CD4-positive, alpha-beta T cell treated with Interleukin-6 for 4 hours (primary cell): Measurements from ENCODE around the gene GRID1.

Experiments used
- DNase-seq: peaks from one replicate; pipeline ENCODE4 v3.0.0-alpha.2; 2020; ENCODE audit warnings: mixed read lengths

Gene GRID1

GRCh38 chr10:86264481-86265231 lies 101.9 kb downstream of the GRID1 start:
- no peak for DNase-seq

GRCh38 chr10:86263907-86264306 lies 102.7 kb downstream of the GRID1 start:
- no peak for DNase-seq

- DNase-seq, result no peak
These were observed 103.4 kb downstream of the GRID1 start for GRCh38 chr10:86263209-86263608.

- no peak for DNase-seq
These were observed 103.9 kb downstream of the GRID1 start for GRCh38 chr10:86262688-86263181.

- no peak for DNase-seq
These were observed 104.5 kb downstream of the GRID1 start for GRCh38 chr10:86261941-86262687.

- DNase-seq, result no peak
These were observed 105.1 kb downstream of the GRID1 start for GRCh38 chr10:86261470-86261869.

- no peak for DNase-seq
These were observed 106.0 kb downstream of the GRID1 start for GRCh38 chr10:86260564-86260963.

GRCh38 chr10:86259901-86260562 lies 106.6 kb downstream of the GRID1 start:
- DNase-seq, result no peak

- DNase-seq, result no peak
These were observed 107.7 kb downstream of the GRID1 start for GRCh38 chr10:86258941-86259340.

- no peak for DNase-seq
These were observed 108.1 kb downstream of the GRID1 start for GRCh38 chr10:86258499-86258898.

- no peak for DNase-seq
These were observed 108.9 kb downstream of the GRID1 start for GRCh38 chr10:86257683-86258082.

GRCh38 chr10:86256690-86257315 lies 109.8 kb downstream of the GRID1 start:
- DNase-seq, result no peak

GRCh38 chr10:86255405-86256251 lies 111.0 kb downstream of the GRID1 start:
- no peak for DNase-seq

GRCh38 chr10:86254526-86255174 lies 111.9 kb downstream of the GRID1 start:
- DNase-seq, result no peak

GRCh38 chr10:86254081-86254480 lies 112.5 kb downstream of the GRID1 start:
- no peak for DNase-seq

- DNase-seq, result no peak
These were observed 113.2 kb downstream of the GRID1 start for GRCh38 chr10:86253091-86254072.

- DNase-seq, result no peak
These were observed 114.0 kb downstream of the GRID1 start for GRCh38 chr10:86252556-86252955.

GRCh38 chr10:86252079-86252478 lies 114.5 kb downstream of the GRID1 start:
- DNase-seq, result no peak

GRCh38 chr10:86251426-86251825 lies 115.2 kb downstream of the GRID1 start:
- DNase-seq, result no peak

- no peak for DNase-seq
These were observed 116.2 kb downstream of the GRID1 start for GRCh38 chr10:86250399-86250798.
